ENCODE data around the gene HYDIN.
A peak's percentile ranks its signal among the peaks of the same experiment; 100 is the strongest.
"Not testable (repeated sequence)": the region's sequence is repeated elsewhere in the genome, so short reads cannot be mapped to it uniquely, and the experiment has no call there.

The HYDIN gene

DNA sequence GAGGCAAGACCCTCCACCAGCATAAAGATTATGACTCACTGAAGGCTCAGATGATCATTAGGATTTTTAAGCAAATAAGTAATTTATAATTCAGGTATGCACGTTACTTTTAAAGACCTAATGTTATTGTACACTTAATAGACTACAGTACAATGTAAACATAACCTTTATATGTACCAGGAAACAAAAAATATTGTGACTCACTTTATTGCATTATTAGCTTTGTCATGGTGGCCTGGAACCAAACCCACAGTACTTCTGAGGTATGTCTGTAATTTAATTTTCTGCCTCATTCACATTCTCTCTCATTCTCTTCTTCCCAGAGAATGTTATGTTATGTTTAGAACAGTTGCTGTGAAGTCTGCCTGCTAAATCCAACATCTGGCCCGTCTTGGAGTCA is 407.8 kb downstream of the HYDIN start:
- DNase-seq = not testable (repeated sequence)

DNA sequence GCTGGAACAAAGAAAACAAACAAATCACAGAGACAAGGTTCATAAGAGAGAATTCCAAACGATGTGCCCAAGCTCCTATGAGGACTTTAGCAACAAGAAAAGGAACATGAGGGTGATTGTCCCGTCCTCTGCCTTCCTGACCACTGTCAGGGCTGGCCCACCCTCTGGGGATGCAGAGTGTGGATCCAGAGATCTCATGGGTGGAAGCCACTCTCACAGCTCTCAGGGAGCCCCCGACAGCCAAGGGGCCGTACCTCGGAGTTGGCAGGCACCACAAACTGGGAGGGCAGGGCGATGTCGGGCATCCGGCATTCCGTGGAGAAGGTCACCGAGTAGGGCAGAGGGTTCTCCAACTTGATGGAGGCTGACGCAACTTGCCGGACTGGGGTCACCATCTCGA is 412.4 kb downstream of the HYDIN start:
- not testable (repeated sequence) for DNase-seq

DNA sequence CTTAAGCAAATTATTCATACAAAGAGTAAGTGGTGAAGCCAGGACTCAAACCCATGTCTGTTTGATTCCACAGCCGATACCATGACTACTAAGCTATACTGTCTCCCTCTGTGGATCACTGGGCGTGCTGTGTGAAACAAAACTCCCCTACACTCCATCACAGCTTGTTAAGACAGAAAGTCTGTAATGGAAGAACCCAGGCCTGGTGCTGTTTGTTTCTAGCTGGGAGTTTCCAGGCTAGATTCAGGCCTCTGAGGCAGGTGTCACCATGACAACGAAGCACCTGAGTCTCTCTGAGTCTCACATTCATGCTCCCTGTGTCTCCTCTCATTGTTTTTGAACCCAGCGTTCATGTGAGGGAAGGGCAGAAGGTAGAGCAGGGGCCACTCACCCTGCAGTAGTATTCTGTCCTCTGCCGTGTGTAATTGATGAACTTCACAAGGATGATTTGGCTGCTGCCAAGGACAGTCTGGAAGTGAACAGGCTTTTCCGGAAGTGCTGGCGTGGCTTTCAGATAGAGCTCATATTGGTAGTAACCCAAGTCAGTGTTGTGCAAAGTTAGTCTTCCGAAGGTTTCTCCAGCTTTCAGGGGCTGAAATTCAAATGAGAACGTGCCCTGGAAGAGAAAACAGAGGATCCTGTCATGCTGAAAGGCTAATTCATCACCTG is 421.0 kb downstream of the HYDIN start:
- no peak for DNase-seq

DNA sequence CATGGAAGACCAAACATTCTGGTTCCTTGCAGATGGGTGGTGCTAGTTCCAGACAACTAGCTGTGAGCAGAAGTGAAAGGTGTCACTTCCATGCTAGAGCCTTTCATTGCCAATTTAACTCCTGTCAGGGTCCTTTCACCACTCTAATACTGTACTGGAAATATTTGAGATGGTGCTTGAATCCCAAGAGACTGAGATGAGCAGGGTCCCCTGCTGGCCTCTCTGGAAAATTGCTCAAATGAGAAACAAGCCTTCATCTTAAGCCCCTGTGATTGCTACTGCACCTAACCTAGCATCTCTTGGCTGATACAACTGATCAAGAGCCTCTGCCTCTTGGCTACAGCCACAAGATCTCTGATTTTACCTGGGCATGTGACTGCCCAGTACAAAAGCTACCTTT is 422.2 kb downstream of the HYDIN start:
- DNase-seq = peak; percentile 9

DNA sequence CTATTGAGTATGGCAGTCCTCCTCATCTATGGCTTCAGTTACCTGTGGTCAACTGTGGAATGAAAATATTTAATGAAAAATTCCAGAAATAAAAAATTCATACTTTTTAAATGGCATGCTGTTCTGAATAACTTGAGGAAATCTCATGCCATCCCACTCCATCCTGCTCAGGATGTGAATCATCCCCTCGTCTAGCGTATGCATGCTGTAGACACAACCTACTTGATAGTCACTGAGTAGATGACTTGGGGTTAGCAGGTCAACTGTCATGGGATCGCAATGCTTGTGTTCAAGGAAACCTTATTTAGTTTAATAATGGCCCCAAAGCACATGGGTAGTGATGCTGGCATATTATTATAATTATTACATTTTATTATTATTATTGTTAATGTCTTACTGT is 424.7 kb downstream of the HYDIN start:
- no peak for DNase-seq

DNA sequence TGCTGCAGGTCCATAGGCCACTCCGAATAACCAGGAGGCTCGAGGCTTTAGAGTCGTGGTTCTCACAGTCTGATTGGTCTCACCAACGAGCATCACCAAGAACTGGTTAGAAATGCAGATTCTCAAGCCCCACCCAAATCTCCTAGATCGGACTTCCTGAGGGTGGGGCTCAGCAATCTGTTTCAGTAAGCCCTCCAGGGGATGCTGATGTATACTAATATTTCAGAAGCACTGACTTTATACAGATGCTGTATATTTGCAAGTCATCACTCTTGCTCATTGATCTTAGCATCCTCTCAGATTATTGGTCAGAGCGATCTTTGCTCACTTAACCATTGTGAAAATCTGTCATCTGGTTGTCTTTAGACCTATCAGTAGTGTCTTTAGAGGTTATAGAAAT is 425.1 kb downstream of the HYDIN start:
- DNase-seq = no peak

DNA sequence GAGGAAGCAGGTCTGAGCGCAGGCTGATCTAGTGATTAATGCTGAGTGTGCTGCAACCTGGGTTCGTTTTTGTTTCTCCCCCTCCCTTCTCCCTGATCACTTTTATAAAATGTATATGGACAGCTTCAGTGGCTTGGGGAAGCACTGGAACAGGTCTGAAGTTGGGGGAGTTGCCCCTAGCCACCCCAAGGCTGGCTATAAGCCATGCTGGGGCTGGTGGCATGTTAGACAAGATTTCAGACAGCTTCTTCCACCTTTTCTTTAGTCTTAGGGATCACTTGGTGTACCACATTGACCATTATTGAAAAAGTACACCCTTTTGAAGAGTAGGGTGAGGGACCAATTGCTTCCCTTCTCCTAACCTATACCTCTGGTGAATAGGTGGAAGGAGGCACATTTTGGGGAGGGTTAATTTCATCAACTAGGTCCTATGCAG is 425.8 kb downstream of the HYDIN start:
- DNase-seq = no peak

DNA sequence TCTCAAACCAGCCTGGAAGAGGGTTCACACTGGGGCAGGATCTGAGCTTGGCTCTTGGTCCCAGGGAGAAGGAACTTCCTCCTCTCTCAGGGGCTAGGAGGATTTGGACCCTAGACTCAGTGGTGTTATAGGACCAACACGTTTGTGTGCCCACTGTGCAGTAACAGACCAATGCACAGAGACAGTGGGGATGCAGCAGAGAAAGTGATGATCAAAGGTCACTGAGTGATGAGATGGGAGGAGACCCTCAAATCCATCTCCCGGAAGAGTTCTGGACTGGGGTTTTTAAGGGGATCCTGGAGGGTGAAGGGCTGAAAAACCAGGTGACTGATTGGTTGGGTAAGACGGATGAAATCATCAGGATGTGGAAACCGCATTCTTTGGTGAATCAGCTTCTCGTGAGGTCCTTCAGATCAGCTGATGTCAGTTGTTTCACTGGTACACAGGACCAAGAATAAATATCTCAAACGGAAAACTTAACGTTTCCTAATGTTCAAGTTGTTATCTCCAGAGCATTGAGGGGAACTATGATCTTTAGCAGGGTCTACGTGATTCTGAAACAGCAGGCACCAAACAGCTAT is 426.3 kb downstream of the HYDIN start:
- no peak for DNase-seq

DNA sequence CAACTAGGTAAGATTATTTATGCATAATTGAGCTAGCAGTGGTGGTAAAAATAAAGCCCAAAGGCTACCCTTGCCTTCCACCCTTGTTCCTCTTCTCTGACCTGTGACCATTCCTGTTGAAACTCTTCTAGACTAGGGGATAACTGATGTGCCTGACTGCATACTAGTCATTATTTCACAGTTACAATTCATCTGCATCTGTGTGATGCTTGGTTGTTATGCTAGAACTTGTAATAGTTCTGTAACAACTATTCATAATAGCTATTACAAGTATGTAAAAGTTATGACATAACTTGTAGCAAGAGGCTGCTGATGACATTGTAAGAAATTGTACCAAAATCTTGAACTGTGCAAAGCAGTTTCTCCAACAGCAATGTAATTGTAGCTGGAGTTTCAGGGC is 427.2 kb downstream of the HYDIN start:
- no peak for DNase-seq

DNA sequence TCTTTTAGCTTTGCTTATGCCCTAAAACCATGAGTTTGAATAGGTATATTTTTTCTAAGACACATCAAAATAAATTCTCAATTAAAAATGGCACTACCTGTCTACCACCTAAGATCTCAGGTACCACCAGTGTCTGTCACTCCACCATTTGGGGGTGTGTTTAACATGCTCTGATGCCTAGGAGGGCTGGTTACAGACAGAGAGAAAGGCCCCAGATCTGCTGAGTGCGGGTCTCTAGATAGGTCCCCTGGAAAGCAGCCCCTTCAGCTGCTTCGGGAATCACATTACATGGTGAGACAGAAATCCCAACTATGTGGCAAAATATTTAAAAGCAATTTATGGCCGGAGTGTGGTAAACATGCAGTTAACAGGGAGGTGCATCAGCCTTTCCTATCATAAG is 428.9 kb downstream of the HYDIN start:
- DNase-seq = no peak

DNA sequence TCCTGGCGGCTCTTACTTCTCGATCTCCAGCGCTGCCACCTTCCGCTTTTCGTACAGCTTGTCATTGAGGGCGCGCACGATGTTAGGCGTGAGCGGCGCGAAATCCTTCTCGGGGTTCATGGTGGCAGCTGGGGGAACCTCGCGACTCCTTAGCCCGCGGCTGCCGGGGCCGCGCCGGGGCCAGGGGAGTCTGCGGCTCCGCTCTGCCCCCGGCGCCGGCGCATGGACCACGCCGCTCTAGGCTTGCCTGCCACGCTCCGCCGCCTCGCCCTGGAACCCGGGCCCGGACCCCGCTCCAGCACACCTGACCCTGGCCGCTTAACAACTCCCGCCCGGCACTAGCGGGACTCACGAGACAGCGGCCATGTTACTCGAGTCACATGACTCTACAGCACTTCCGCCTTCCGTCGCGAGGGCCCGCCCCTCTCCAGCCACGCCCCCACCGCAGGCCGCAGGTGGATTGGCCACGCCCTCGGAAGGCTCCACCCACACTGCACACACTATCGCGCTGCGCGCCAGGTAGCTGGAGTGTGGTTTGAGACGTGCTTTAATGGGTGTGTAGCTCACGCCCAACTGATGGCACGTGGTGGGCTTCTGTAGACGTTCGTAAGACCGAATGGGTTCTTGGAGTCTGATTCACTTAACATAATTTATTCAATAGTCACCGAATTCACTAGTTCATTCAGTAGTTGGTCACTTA is 429.6 kb downstream of the HYDIN start, which contains the start of gene VAC14:
Gene VAC14 (minus strand): TSS at position 378 of the 700 bp plus-strand sequence. CDS start 258 bp downstream, at position 120.
- peak; percentile 92 for DNase-seq

DNA sequence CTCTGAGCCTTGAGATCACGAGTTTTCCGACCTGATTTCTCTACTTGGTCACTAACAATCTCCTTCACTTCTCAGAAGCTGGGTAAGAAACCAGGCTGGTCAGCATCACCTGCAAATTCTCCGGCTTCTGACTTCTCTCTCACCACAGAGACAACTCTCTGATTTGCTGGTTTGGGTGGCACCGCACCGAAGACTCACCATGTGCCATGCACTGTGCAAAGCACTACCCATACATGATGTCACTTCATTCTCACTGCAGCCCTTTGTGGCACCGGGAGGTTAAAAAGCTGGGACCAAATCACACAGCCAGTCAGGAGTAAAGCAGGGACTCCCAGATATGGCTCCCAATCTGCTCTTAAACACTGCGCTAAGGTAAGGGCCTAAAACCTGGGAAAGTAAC is 430.2 kb downstream of the HYDIN start:
- no peak for DNase-seq

DNA sequence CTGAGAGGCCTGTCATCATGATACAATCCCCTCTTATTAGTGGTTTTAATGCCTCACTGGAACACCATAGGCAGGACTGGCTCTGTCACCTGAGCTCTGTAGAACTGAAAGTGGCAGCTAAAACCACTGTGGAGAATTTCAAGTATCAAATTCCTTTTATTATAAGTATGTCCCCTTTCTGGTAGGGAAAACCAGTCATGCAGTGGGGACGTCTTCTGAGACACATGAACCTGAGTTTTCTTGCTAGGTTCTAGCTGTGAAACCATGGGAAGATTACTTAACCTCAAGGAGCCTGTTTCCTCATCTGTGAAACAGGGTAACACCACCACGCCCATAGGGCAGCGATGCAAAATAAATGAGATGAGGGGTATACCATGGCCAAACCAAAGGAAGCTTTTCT is 434.2 kb downstream of the HYDIN start:
- DNase-seq = no peak

DNA sequence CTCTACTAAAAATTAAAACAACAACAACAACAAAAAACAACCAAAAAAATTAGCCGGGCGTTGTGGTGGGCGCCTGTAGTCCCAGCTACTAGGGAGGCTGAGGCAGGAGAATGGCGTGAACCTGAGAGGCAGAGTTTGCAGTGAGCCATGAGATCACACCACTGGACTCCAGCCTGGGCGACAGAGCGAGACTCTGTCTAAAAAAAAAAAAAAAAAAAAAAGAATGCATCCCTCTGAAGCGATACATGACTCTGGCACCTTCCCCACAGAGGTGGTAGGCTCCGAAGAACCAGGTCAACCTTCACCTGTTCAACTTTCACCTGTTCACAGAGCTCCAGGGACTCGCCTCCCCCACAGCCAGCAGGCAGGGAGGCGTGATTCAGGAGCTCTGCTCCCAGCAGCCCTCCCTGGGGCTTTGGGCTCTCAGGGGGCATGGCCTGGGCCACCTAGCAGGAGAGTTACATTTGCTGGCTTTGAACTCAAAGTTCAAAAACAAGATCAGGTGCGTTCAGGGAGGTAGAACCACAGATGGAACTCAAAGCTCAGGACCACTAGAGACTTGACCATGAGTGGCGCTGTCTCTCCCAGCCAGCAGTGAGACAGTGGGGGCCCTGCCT is 435.1 kb downstream of the HYDIN start:
- DNase-seq = no peak

DNA sequence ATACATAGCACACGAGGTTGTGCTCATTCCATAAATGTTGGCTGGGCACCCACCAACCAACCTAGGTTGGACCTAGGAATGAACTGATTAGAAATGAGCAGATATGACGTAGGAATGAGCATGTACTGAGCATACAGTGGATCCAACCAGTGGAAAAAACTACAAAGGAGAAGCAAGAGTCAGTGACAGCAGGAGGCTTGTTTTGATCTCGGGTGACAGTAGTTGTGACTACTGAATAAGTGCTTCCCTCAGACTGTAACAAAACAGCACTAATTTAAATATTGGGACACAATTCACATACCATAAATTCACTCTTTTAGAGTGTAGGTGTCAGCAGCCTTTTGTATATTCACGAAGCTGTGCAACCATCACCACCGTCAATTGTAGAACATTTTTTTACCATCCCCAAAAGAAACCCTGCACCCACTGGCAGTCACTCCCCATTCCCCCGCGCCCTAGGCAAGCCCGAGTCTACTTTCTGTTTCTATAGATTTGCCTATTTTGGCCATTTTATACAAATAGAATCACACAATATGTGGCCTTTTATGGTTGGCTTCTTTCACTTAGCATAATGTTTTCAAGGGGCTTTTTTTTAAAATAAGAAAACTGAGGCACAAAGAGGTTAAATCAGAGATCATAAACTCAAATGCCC is 436.5 kb downstream of the HYDIN start:
- DNase-seq = no peak

DNA sequence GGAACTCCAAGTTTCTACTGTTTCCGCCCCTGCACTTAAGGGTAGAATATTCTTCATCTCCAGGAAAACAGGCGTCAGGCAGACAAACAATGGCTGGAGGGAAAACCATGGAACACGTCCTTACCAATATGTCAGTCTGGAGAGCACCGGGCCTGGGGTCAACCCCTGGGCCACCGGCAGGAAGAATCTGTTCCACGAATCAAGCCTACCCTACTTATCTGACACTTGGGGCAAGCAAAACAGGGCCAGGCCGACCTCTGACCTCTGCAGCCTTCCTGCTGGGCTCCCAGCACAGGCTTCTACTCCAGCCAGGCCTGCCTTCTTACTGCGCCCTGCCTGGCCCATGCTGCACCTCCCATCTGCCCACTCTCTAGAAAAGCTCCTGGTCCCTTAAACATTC is 439.7 kb downstream of the HYDIN start:
- no peak for DNase-seq

DNA sequence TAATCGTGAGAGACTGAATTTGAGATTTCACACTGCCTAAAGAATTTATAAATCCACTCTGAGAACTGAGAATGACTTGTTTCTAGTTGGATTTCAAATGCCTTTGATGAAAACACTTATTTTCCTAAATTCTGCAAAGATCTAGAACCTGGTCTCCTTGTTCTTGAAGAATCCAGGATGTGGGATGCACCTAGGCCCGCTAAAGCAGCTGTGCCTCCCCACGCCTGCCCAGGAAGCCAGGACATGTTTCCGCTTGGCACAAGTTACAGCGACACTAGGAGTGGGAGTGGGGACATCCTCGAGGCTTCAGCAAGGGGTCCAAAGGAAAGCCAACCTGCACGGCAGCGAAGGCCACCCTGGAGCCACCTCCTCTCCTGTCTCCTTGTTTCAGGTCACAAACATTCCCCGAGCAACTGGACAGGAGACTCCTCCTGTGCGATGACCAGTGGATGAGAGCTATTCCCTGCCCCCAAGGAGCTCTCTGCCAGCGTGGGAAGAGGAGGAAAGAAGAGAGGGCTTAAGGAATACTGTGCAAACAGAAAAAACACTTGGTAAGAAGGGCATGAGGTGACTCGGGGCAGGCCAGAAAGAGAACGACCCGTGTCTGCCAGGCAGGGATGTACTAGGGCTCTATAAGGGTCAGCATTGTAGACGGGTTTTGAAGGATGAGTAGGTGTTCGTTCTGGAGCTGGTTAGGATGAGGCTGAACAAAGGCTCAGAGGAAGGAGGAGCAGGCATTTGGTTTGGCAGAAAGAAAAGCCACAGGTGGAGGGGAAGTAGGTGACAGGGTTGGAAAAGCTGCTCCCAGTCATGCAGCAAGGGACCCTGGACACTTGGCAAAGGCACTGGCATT is 440.7 kb downstream of the HYDIN start:
- no peak for DNase-seq

DNA sequence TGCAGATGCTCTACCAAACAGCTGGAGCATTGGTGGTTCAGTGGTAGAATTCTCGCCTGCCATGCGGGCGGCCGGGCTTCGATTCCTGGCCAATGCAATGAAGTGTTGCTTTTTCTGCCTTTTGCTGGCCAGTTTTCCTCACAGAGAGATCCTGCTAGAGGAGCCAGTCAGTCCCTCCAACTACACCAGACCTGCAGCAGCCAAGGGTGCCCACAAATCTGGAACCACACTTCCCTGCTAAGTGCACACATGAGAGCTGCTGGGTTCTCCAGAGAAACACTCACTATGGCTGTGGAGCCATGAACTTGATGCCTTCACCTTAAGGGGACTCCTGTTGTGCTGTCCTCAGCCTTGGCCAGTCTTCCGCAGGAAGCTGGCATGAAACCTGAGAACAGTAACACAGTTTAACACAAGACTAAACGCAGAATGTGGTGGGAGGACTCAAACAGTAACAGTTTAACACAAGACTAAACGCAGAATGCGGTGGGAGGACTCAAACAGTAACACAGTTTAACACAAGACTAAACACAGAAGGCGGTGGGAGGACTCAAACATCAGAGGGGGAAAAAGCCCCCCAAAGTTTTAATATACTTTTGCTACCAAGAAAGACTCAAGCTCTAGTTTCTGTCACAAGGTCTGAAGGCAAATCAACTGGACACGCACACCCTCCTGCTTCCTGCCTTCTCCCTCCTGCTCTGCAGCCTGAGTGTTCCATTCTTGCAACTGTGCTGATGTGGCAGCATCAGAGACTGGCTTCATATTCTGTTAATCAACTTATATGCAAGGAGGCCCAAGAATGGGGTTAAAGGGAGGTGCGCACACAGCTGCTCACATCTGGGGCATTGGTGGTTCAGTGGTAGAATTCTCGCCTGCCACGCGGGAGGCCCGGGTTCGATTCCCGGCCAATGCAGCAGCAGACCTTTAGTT is 441.6 kb downstream of the HYDIN start:
- DNase-seq = no peak

DNA sequence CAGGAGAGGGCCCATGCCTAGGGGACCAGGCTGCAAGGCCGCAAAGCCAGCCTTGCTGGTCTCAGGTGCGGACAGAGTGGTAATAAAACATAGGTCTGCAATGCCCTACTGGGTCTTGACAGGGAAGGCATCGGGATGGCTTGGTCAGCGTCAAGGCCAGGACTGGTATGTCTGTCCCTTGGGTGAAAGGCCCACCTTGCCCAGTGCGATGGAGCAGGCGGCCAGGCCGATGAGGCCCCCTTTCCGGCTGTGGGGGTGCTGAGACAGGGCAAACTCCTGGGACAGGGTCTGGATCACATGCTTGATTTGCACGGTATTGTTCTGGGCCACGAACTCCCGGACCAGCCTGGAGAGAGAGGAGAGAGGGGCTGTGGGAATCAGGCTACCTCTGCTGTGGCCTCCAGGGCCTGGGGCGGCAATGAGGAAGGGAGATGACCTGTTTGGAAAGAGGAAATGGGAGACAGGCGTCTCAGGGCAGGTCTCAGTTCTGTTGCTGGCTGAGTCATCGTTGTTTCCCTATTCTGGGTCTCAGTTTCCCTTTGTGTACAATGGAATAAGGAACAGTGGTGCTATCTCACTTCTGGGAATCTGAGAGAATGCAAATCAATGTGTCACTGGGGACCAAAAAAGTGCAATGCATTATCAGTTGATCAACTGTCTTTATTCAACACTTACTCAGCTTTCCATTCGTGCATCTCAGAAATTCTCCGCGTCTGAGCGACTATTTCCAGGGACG is 444.3 kb downstream of the HYDIN start:
- no peak for DNase-seq

Data from NCI-H82 (cell line).